ENCODE measurements around the gene NID2. TPM values are rescaled to one million over a fixed set of nuclear protein-coding genes. Genes with fewer than 3 reads are reported as not detected.

Gene NID2
- total RNA-seq, 4 donors from 2014 or later, result 1.9 to 5.6 (median 4.3) TPM

DNA sequence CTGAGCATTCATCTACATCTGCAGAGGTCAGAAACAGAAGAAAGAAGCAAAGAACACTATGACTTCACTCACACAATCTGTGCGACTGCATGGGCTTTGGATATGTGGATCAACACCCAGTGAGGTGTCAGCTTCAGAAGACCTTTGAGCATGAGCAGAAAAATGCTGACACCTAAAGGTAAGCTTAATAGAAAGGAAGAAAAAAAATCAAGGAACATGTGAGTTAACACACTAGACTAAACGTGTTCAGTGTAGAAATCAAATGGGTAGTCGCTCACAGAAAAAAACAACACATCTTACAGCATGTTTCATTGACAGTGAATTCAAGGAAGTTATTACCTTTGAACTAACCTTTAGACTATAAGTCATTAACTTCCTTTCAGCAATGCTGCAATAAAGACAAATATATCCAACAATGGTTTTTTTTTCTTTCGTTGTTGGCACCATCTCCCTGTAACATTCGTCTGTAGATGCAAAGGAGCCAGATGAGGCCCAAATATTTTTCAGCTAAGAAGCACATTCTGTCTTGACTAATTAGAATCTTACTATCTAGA is 48.6 kb downstream of the NID2 start:
- H3K4me1 ChIP-seq, result peaks cover 0 to 21% of the 10 kb centered on the region in 2 donors
- DNase-seq (no peak), ATAC-seq (no peak)
- H3K27ac ChIP-seq, result no peak overlapping the region
- TF ChIP-seq POLR2A (IDR thresholded peaks at IDR 0.05), result no peak
- TF ChIP-seq, protein P1, sequence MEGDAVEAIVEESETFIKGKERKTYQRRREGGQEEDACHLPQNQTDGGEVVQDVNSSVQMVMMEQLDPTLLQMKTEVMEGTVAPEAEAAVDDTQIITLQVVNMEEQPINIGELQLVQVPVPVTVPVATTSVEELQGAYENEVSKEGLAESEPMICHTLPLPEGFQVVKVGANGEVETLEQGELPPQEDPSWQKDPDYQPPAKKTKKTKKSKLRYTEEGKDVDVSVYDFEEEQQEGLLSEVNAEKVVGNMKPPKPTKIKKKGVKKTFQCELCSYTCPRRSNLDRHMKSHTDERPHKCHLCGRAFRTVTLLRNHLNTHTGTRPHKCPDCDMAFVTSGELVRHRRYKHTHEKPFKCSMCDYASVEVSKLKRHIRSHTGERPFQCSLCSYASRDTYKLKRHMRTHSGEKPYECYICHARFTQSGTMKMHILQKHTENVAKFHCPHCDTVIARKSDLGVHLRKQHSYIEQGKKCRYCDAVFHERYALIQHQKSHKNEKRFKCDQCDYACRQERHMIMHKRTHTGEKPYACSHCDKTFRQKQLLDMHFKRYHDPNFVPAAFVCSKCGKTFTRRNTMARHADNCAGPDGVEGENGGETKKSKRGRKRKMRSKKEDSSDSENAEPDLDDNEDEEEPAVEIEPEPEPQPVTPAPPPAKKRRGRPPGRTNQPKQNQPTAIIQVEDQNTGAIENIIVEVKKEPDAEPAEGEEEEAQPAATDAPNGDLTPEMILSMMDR (IDR thresholded peaks at IDR 0.05 in 4 of 5, conservative IDR thresholded peaks at IDR 0.05 in 1 of 5), result no peak
- in situ Hi-C loops (cut with MboI; ENCODE audit: low sequenced_read_pairs in 4 of 4), result no loop called here
- no peaks in the 10 kb centered on the region for H3K9me3 ChIP-seq
- intact Hi-C loops (cut with DNase I; ENCODE audit: low total_unique reads), result no loop called here
- no peaks in the 10 kb centered on the region for H3K36me3 ChIP-seq
- H3K27me3 ChIP-seq, result no peaks in the 10 kb centered on the region
- H3K4me3 ChIP-seq, result no peak overlapping the region

DNA sequence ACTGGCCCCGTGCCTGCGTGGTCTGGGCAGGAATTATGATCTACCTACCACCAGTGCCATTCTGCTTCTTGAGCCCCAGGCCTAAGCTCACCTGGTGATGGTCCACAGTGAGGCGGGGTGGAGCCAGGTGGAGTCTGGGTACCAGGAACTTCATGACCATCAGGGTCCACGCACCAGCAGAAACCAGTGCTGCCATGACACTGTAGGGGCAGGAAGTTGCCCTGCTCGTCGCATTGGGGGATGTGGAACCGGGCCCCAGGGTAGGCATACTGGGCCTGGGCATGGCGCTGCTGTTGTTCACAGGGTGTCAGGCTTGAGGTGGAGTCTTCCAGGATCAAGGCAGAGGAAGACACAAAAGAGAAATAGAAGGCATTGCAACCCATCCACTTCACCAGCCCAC is 49.9 kb downstream of the NID2 start:
- no peak for ATAC-seq
- in situ Hi-C loops (cut with MboI; ENCODE audit: low sequenced_read_pairs in 4 of 4), result no loop called here
- no peaks in the 10 kb centered on the region for H3K9me3 ChIP-seq
- no peaks in the 10 kb centered on the region for H3K36me3 ChIP-seq
- peaks cover 0 to 18% of the 10 kb centered on the region in 2 donors for H3K4me1 ChIP-seq
- TF ChIP-seq, protein P1 (IDR thresholded peaks at IDR 0.05 in 4 of 5, conservative IDR thresholded peaks at IDR 0.05 in 1 of 5), result no peak
- TF ChIP-seq POLR2A (IDR thresholded peaks at IDR 0.05), result no peak
- intact Hi-C loops (cut with DNase I; ENCODE audit: low total_unique reads), result loop anchor here (5.0 kb wide), 2 partner anchors 33 to 48 kb away; partner anchors contain the start of gene NID2
- H3K27me3 ChIP-seq, result no peaks in the 10 kb centered on the region
- H3K27ac ChIP-seq, result no peak overlapping the region
- no peak for DNase-seq
- H3K4me3 ChIP-seq, result no peak overlapping the region

DNA sequence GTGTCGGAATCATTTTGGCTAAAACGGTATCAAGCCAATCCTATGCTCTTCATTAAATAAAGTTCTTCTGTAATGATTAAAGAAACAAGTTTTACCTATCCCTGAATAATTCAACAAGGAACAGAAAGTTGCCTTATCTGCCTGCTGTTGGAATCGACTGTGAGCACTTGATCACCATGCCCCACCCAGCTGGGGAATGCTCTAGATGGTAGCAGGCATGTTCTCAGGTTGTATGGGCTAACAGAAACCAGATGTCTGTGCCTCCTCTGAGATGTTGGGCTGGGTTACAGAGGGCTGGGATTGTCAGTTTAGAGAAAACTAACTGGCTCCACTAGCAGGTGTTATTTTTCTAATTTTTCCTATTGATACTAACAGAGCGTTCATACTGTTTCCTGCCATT is 50.6 kb downstream of the NID2 start:
- H3K36me3 ChIP-seq, result no peaks in the 10 kb centered on the region
- peaks cover 0 to 22% of the 10 kb centered on the region in 2 donors for H3K4me1 ChIP-seq
- H3K27me3 ChIP-seq, result no peaks in the 10 kb centered on the region
- in situ Hi-C loops (cut with MboI; ENCODE audit: low sequenced_read_pairs in 4 of 4), result no loop called here
- intact Hi-C loops (cut with DNase I; ENCODE audit: low total_unique reads), result loop anchor here (5.0 kb wide), 2 partner anchors 34 to 49 kb away; partner anchors contain the start of gene NID2
- no peak for TF ChIP-seq POLR2A (IDR thresholded peaks at IDR 0.05)
- TF ChIP-seq, protein P1 (IDR thresholded peaks at IDR 0.05 in 4 of 5, conservative IDR thresholded peaks at IDR 0.05 in 1 of 5), result no peak
- no peaks in the 10 kb centered on the region for H3K9me3 ChIP-seq
- H3K27ac ChIP-seq, result no peak overlapping the region
- ATAC-seq, result no peak
- no peak overlapping the region for H3K4me3 ChIP-seq
- no peak for DNase-seq

DNA sequence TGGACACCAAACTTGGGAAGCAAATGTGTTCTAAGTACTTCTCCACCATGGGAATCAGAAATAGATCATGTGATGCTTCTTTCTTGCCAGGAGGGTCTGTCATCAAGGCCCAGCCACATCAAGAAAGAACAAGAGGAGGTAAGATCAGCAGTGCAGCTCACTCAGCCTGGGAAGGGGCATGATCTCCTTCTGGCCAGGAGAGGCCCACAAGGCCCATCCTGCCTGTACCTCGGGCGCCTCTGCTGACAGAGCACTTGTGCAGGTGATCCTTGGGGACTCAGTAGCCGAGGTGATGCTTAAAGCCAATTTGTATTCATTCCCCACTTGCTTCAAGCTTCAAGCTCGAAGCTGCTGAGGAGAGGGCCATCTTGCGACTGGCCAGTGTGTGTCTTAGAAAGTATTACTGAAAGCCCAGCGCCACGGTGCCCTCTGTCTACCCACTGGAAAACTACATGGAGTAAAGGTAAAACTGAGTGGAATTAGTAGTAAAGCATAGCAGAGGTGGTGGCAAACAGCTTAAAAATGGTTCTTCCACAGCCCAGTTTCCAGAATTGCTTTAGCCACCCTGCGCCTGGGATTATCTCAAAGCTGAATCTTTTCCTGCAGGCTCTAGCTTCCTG is 53.3 kb downstream of the NID2 start:
- peaks cover 0 to 23% of the 10 kb centered on the region in 2 donors for H3K4me1 ChIP-seq
- peaks cover 0 to 16% of the 10 kb centered on the region in 2 donors for H3K36me3 ChIP-seq
- DNase-seq, result no peak
- no peak for TF ChIP-seq POLR2A (IDR thresholded peaks at IDR 0.05)
- TF ChIP-seq, protein P1 (IDR thresholded peaks at IDR 0.05 in 4 of 5, conservative IDR thresholded peaks at IDR 0.05 in 1 of 5), result no peak
- H3K4me3 ChIP-seq, result no peak overlapping the region
- H3K27ac ChIP-seq, result no peak overlapping the region
- in situ Hi-C loops (cut with MboI; ENCODE audit: low sequenced_read_pairs in 4 of 4) (no loop called here), intact Hi-C loops (cut with DNase I; ENCODE audit: low total_unique reads) (loop anchor here (5.0 kb wide), 2 partner anchors 37 to 52 kb away; partner anchors contain the start of gene NID2)
- no peak for ATAC-seq
- no peaks in the 10 kb centered on the region for H3K9me3 ChIP-seq
- H3K27me3 ChIP-seq, result no peaks in the 10 kb centered on the region

All from gastrocnemius medialis (tissue), 4 donors.